ENCODE data around the gene CD59. TPM values are rescaled to one million over a fixed set of nuclear protein-coding genes. Genes with fewer than 3 reads are reported as not detected.

The CD59 gene
- total and polyA plus RNA-seq, 2 of the 13 experiments (the other 11 are each of a cell fraction or from before 2014, with no cell fraction given) = 127 to 289 TPM

GRCh38 chr11:33699515-33700062 is 36.6 kb downstream of the CD59 start (continued):
- TF ChIP-seq ZNF615 (CRISPR knock-in tag; IDR thresholded peaks at IDR 0.05; ENCODE audit: borderline replicate concordance) = peak; percentile 74; the same call in 1 of the 2 replicates
- peak; percentile 29; the same call in 1 of the 2 replicates for TF ChIP-seq NR2F2 (IDR thresholded peaks at IDR 0.05; ENCODE audit: borderline replicate concordance, low read depth)
- no peak for TF ChIP-seq SIX4 (CRISPR knock-in tag; IDR thresholded peaks at IDR 0.05)
- no peak for TF ChIP-seq PRDM15 (CRISPR knock-in tag; IDR thresholded peaks at IDR 0.05)
- no peak for TF ChIP-seq ZNF549 (CRISPR knock-in tag; IDR thresholded peaks at IDR 0.05)
- no peak for TF ChIP-seq ZNF12 (CRISPR knock-in tag; IDR thresholded peaks at IDR 0.05)
- no peak for TF ChIP-seq ZBTB1 (CRISPR knock-in tag; IDR thresholded peaks at IDR 0.05; ENCODE audit: borderline replicate concordance)
- TF ChIP-seq SRSF1 (optimal IDR thresholded peaks at IDR 0.05; ENCODE audit: low read depth, low read length) = peak; percentile 75
- TF ChIP-seq MBD4 (IDR thresholded peaks at IDR 0.05; ENCODE audit: borderline replicate concordance, low read length) = no peak
- no peak for TF ChIP-seq ZNF607 (CRISPR knock-in tag; IDR thresholded peaks at IDR 0.05; ENCODE audit: borderline replicate concordance)
- TF ChIP-seq ZBTB25 (CRISPR knock-in tag; IDR thresholded peaks at IDR 0.05) = 0 out of 2 replicates have a peak, but pooled peaks have one; percentile 31
- TF ChIP-seq RBM22 (optimal IDR thresholded peaks at IDR 0.05; ENCODE audit: low read length) = peak; percentile 32
- no peak; the same call in 1 of the 2 replicates for TF ChIP-seq ZNF121 (CRISPR knock-in tag; IDR thresholded peaks at IDR 0.05)
- TF ChIP-seq ZSCAN22 (CRISPR knock-in tag; IDR thresholded peaks at IDR 0.05) = no peak
- TF ChIP-seq, protein P1, sequence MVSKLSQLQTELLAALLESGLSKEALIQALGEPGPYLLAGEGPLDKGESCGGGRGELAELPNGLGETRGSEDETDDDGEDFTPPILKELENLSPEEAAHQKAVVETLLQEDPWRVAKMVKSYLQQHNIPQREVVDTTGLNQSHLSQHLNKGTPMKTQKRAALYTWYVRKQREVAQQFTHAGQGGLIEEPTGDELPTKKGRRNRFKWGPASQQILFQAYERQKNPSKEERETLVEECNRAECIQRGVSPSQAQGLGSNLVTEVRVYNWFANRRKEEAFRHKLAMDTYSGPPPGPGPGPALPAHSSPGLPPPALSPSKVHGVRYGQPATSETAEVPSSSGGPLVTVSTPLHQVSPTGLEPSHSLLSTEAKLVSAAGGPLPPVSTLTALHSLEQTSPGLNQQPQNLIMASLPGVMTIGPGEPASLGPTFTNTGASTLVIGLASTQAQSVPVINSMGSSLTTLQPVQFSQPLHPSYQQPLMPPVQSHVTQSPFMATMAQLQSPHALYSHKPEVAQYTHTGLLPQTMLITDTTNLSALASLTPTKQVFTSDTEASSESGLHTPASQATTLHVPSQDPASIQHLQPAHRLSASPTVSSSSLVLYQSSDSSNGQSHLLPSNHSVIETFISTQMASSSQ (IDR thresholded peaks at IDR 0.05; ENCODE audit: low read depth) = no peak
- TF ChIP-seq, protein P1 (CRISPR knock-in tag; IDR thresholded peaks at IDR 0.05; ENCODE audit: borderline replicate concordance) = peak; percentile 54; the same call in 1 of the 2 replicates
- TF ChIP-seq ZNF703 (CRISPR knock-in tag; IDR thresholded peaks at IDR 0.05; ENCODE audit: borderline replicate concordance) = no peak
- TF ChIP-seq GTF3A (CRISPR knock-in tag; conservative IDR thresholded peaks at IDR 0.05) = no peak
- TF ChIP-seq CENPT (CRISPR knock-in tag; IDR thresholded peaks at IDR 0.05; ENCODE audit: low read depth) = no peak
- no peak for TF ChIP-seq ADNP (CRISPR knock-in tag; IDR thresholded peaks at IDR 0.05)
- TF ChIP-seq ZNF782 (CRISPR knock-in tag; IDR thresholded peaks at IDR 0.05; ENCODE audit: borderline replicate concordance) = no peak

Data from HepG2 (cell line).